Activated CD8-positive, alpha-beta memory T cell treated with anti-CD3 and anti-CD28 coated beads for 4 hours (primary cell): Measurements from ENCODE around the gene GFRAL.
"Not testable (repeated sequence)": the region's sequence is repeated elsewhere in the genome, so short reads cannot be mapped to it uniquely, and the experiment has no call there.

Experiments
- DNase-seq, 2 donors: peaks; one replicate each; pipeline ENCODE4 v3.0.0-alpha.2; 2020; ENCODE audit warnings: low read depth in 2 of 2

The GFRAL gene, protein sequence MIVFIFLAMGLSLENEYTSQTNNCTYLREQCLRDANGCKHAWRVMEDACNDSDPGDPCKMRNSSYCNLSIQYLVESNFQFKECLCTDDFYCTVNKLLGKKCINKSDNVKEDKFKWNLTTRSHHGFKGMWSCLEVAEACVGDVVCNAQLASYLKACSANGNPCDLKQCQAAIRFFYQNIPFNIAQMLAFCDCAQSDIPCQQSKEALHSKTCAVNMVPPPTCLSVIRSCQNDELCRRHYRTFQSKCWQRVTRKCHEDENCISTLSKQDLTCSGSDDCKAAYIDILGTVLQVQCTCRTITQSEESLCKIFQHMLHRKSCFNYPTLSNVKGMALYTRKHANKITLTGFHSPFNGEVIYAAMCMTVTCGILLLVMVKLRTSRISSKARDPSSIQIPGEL

DNA sequence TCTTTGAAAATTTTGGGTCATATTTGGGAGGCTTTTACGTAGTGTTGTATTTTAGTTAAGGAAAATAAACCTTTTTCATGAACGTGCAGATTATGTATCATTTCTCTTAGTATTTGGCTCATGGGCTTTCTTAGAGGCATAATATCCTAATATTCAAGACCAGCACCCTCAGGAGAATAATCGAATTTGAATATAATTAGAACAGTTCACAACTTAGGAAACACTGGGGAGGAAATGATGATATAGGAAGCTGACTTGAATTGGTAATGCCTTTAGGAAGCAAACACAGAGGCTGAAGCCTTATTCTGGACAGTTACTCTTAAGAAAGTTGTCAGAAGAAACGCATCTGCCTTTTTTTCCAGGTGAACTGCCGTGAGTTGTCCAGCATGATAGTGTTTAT is at the start of gene GFRAL:
Gene GFRAL, plus strand, starts transcription at position 301 of the 400 bp plus-strand sequence. Its CDS starts 86 bp downstream, at position 387.
- no peak for DNase-seq

DNA sequence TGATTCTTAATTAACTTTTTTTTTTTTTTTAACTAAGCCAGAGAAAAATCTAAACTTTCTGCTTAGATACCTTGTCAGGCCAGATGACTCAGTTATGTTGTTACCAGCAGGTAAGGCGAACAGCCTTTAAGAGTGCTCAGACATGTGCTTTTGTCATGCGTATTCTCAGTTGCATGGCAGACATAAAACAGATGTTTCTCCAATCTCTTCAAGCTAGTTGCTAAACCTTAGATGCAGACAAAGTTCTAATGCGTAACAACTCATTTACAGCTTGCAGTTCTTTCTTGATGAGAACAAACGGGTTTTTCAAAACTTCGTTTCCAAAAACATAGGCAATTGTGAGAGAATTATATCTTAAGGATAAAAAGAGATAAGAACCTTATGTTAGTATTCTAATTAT is 49.6 kb upstream of the GFRAL start:
- DNase-seq, result no peak

DNA sequence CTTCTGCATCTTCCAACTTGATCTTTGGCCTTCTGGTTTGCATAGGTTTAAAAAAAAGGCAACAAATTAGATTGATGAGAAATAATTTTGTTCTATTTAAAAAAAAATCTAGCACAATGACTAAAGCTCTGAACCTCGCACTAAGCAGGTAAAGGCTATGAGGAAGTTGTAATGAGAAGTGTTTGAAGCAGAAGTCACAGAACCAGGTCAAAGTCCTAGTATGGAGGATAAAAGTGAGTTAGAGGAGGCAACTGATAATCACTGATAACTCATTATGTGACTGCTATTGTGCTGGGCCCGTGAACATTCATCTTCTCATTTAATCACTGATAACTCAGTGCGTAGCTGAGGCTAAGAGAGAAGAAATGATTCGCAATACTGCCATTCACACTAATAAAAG is 46.1 kb upstream of the GFRAL start:
- DNase-seq, result no peak

DNA sequence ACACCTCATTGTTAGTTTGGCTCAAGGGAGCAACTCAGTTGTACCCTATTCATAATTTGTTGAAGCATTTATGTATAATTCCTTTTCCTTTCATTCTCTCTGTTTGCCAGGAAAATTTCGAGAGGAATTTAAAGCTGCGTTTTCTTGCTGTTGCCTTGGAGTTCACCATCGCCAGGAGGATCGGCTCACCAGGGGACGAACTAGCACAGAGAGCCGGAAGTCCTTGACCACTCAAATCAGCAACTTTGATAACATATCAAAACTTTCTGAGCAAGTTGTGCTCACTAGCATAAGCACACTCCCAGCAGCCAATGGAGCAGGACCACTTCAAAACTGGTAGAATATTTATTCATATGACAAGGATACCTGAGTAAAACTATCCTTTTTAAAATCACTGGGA is 45.2 kb upstream of the GFRAL start:
- no peak for DNase-seq

DNA sequence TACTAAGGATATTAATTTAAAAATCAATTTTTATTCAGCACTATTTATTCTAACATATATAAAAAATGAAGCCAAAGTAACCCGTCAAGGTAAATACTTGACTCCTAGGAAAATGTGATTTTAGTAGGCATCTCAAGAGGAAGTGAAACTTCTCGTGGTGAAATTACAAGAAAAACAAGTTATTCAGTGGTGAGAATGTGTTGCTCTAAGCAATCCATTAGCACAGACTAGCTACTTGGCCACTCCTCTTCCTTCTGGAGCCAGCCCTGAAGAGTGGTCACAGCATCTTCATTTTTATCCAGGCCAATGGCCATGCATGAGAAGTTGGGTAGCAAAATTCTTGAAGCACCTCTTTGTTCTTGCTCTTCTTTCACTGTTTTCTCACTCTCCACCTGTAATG is 40.4 kb upstream of the GFRAL start:
- no peak for DNase-seq

DNA sequence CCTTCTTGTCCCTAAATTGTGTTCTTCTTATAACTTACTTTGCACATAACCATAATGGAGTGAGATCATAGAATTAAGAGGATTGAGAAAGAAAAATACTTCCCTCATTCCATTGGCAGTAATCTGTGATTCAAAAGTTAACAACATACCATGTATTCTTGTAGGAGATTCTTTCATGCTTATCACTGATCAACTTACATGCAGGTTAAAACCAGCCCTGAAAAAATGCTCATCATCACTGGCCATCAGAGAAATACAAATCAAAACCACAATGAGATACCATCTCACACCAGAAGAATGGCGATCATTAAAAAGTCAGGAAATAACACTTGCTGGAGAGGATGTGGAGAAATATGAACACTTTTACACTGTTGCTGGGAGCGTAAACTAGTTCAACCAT is 36.5 kb upstream of the GFRAL start:
- no peak for DNase-seq

DNA sequence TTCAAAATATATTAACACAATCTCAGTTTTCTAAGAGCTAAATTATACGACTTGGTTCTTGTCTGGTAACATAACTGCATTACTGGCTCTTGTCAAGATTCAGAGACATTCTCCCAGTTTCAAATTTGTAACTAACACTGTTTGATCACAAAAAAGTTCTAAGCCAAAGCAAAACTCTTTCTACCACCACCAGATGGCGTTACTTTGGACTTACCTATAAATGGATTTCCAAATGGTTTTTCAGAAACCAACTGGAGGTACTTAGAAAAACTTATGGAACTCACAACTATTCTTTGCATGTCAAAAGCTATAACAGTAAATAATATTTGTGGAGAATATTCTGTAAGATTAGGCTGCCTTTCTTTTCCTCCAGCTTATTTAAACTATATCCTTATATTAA is 34.2 kb upstream of the GFRAL start:
- no peak for DNase-seq

DNA sequence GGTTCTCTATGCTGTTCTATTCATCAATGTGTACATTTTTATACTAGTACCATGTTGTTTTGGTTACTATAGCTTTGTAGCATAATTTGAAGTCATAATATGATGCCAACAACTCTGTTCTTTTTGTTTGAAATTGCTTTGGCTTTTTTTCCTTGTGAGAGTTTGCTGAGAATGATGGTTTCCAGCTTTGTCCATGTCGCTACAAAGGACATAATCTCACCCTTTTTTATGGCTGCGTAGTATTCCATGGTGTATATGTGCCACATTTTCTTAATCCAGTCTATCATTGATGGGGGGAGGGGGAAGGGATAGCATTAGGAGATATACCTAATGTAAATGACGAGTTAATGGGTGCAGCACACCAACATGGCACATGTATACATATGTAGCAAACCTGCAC is 30.1 kb upstream of the GFRAL start:
- not testable (repeated sequence) for DNase-seq

DNA sequence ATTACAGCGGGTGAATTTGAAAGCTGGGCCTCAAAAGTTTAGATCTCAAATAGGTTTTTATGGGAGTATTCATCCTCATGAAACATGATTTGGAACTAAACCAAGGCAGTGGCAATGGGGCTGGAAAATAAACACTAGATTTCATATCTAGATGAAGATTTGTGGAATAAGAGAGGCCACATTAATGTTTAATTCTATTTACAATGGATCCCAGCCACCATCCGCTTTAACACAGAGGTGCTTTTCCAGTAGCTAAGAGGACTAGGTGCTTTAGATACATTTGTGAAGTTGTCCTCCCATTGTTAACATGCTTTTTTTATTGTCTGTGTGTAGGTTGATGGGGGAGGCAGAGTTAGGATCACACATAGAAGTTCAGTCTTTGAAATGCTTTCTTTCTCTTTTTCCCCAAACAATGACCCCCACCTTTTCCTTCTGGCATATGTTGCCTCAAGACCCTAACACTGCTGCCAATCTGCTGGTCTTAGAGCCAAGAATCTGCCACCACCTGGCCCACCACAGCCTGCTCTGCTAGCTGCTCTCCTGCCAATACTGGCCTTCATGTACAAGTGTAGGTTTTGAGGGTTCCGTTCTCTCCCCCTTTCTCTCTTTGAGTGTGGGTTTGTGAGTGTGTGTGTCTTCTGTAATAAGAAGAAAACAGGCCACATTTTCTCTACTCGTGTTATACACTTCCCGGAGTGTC is 27.8 kb upstream of the GFRAL start:
- DNase-seq, result no peak

DNA sequence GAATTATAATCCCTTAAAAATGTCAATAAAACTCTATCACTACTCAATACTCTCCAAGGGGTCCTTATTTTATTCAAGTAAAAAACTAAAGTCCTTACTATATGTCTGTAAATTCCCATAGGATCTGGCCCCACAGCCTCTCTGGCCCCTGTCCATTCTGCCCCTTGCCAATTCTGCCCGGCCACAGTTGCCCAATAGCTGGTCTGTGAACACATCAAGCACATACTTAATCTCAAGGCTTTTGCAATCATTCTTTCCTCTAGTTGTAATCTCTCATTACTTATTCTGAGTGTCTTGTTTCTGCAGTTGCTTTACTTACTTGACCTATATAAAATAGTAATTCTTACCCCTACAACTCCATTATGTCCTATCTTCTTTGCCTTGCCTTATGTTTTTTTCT is 22.5 kb upstream of the GFRAL start:
- no peak for DNase-seq

DNA sequence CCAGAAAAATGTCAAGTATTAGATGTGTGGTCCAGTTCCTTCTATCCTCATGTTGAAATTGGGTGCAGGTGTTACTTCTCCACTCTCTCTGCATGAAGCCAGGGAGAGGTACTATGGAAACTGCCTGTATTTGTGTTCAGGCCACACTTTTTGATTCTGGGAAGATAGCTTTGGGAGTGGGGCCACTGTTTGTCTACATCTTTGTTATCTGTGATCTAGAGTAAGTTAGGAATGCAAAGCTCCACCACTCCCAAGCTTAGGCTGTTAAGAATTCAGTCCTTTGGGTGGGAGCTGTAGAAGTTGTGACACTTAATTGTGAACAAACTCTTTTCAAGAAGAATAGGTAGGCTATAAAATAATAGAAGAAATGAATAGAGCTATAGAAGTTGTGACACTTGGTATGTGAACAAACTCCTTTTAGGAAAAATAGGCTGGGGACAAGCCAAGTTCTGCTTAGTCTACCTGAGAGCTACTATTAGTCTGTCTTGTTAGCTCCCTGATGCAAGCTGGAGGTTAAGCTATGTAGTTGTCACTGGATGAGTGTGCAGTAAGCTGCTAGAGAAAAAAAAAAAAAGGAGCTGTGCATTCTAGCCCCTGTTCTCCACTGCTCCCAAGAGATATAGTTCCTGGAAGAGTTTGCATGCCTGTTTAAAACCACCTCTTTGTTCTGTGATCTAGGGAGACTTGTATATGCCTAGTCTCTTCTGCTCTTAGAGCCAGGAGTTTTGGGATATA is 7.1 kb upstream of the GFRAL start:
- no peak for DNase-seq

DNA sequence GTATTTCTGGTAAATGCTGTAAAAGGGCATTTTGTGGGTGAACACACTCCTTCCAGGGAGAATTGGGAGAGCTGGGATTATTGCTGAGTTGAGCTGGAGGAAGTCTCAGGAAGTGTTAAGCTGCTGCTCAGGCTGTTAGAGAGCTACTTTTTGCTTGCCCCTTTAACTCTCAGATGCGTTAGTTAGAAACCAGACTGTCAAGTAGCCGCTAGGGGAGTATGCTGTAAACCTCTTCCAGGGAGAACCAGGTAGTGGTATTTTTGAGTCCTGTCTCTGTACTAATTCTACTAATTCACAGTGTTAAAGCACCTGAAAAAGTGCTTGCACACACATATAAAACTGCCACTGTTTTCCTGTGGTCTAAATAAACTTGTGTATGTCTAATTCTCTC is 6.6 kb upstream of the GFRAL start:
- DNase-seq, result no peak

DNA sequence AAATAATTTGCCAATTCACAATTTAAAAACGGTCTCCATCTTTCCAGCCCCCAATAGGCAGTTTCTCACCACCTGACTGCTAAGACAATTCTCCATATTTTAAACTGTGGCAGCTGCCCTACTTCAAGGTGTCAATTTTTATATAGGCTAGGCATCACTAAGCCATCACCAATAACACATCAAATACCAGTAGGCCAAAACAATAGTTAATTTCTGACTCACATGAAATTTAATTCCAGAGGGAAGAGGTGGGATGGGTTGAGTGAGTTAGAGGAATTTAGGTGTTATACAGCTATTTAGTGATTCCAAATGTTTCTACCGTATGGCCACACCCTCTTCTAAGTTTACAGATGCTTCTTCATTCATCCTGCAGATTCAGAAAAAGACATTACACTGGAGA is 49.9 kb downstream of the GFRAL start:
- DNase-seq, result no peak

DNA sequence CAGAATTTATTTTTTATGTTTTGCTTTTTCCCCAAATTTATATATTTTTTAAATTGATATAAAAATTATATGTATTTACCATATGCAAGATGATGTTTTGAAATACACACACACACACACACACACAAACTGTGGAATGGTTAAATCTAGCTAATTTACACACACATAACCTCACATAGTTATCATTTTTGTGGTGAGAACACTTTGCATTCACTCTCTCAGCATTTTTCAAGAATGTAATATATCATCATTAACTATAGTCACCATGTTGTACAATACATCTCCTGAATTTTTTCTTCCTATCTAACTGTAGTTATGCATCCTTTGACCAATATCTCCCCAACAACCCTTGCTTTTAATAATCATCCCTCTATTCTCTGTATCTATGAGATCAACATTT is 52.2 kb downstream of the GFRAL start:
- no peak for DNase-seq

DNA sequence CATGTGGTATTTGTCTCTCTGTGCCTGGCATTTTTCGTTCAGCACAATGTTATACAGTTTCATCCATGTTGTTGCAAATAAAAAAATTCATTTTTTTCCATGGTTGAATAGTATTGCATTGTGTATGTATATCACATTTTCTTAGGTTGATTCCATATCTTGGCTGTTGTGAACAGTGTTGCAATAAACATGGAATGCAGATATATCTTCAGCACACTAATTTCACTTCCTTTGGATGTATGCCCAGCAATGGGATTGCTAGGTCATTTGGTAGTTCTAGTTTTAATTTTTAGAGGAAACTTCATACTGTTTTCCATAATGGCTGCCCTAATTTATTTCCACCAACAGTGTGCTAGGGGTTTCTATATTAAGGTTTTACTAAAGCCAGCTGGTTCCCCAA is 52.6 kb downstream of the GFRAL start:
- DNase-seq, result no peak

DNA sequence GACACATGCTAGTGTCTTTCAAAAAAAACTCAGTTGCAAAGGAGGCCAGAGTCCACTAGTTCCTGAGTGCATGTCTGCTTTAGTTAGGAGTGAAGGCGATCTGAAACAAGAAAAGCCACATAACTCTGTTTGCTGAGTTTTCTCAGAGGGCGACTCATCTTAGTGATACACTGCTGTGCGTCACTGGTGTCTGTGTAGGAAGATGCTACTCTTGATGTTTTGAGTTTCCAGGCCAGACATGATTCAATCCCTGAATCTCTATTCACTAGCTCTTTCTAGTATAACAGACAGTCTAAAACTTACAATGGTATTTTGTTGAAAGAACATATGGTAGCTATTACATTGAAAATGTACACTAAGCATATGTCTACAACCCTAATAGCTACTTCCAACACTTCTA is 60.9 kb downstream of the GFRAL start:
- DNase-seq, result no peak

DNA sequence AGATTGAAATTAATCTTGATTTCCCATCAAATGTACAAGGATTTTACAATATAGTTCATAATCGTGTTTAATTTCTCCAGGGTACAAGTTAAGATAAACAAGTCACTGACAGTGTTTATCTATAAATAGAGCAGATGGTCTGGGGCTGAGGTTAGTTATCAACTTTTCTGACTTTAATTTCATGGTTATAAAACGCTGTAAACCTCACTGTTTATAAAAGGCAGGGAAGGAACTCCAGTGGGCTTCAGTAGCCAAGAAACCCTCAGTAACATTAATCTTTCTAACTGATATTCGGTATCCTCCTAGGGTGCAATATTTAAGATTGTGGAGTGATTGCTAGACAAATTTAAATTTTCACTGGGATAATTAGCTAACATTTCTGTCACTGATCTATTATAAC is 68.6 kb downstream of the GFRAL start:
- no peak for DNase-seq

DNA sequence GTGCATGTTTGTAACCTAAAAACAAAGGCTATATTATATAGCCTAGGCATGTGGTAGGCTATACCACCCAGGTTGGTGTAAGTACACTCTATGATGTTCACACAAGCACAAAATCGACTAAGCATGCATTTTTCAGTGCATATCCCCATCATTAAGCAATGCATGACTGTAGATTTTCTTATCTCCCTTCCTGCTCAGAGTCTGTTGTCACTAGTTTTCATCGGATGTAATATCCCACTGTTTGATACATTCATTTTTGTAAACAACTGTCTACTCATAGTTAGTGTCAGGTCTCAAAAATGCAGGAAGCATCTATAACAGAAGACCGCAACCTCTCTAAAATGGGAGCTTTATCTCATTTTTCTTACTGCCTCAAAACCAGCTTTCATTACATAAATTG is 70.7 kb downstream of the GFRAL start:
- DNase-seq, result no peak

DNA sequence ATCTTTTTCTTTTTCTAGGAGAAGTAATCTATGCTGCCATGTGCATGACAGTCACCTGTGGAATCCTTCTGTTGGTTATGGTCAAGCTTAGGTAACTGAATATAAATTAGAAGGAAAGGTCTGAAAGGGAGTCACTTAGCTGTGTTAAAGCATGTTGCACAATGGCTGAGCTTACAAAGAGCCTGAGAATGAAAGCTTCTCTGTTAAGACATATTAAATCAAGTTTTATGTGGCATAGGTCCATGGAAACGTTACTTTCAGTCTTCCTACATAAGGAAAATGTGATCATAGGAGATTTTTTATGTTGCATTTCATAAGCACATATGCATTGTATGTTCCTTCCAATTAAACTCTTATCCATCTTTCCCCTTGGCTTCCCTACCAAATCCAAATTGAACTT is 72.1 kb downstream of the GFRAL start:
- no peak for DNase-seq

DNA sequence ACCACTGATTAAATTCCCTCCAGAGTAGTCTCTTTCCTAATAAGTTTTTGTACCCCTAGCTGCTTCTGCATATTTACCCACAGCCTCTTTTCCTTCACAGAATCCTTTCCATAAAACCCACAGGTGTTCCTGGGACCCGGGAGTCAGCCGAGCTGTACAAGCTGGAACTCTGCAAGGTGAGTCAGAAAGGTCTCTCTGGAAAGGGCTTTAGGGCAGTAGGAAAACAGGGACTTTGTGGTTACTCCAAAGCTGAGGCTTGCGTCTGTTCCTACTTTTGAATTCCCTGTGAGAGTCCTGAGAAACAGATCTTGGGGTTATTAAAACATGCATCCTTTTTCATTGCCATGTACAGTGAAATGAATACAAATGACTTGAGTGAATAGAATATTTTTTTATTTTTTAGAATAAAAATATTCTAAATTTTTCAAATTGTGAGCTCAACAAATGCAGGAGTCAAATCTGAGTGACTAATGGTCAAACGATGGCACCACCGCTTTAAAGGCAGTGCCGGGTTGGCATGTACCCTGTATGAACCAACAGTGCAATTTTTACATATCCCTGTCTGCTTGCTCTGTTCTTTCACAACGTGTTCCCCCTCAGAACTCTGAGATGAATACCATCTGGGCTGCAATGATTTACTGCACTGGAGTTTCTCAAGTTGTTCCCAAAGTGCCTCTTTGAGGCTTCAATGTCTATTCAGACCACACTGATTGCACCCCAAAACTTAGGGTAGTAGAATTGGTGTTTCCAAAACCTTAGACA is 78.4 kb downstream of the GFRAL start:
- no peak for DNase-seq

DNA sequence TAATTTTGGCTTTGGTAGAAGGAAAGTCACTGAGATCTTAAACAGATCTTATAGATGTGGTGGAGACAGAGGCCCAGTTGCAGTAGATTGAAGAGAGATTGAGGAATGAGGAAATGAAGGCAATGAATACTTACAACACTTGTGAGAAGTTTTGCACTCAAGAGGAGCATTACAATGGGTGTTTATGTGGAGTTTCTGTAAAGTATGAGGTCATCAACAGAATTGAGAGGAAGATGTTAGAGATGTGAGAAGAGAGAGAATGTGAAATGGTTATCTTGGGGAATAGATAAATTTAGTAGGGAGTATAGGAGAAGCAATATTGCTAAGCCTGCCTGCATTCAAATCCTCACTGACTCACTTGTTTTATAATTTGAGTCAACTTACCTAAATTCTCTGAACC is 83.4 kb downstream of the GFRAL start:
- no peak for DNase-seq

DNA sequence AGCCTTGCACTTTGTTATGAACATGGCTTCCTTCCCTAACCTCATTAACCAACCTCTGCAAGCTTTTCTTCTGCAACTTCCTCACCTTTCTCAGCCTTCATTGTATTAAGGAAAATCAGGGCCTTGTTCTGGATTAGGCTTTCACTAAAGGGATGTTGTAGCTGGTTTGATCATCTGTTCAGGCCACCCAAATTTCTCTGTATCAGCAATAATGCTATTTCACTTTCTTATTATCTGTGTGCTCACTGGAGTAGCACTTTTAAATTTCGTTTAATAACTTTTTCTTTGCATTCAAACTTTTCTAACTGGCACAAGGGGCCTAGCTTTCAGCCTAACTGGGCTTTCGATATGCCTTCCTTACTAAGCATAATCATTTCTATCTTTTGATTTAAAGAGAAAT is 96.7 kb downstream of the GFRAL start:
- no peak for DNase-seq
